NCI-H1417 treated with DMSO at 0.1 percent for 48 hours (cell line): ENCODE data around the gene EIF2B1.
"Not testable (repeated sequence)": the region's sequence is repeated elsewhere in the genome, so short reads cannot be mapped to it uniquely, and the experiment has no call there.

Experiments used
- DNase-seq: peaks from one replicate; lab custom pipeline; 2025; lab: John Stamatoyannopoulos, UW

Gene EIF2B1

DNA sequence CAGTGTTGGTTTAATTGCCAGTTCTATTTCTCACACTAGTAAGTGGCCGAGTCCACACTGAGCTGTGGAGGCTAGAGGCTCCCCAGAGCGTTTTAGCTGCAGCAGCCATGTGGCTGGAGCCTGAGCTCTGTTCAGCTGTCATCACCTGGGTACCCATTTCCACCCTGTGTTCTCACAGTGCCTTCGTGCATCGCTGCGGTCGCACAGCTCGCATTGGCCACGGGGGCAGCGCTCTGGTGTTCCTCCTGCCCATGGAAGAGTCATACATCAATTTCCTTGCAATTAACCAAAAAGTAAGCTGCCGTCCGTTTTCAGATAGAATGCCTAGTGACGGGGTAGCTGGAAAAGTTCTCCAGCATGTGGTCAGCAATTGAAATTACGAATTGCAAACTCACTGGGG lies 15.9 kb downstream of the EIF2B1 start:
- DNase-seq = no peak

DNA sequence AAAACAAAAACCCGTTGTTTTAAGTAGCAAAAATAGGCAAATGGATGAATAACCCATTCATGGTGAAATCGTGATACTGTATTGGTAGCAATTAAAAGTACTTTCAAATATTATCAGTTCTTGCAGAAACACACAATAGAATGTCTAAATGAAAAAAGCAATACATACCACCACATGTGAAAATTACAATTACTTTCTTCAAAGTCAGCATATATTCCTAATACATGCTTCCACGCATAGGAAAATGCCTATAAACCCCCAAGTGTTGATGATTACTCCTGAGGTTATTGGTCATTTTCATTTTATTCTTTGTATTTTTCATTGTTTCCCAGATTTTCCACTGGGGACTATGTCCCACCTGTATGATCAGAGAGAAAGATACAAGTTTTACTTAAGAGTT lies 16.3 kb downstream of the EIF2B1 start:
- DNase-seq = no peak

DNA sequence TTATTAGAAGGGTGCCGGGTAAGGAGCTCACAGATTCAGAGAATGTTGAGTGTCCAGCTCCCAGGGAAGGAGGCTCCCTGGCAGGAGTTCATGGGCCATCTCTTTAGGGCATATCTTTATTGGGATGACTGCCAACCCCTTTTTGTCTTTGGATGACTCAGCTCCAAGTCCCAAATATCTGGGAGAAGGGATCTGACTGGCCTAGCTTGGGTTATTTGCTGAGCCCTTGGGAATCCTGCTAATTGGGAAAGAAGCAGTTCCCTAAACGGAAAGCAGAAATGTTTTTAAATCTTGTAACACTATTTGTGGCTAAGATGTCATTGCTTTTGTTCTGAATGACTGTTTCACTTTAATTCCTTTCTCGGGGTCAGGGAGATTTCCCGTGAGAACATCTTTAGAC lies 19.0 kb downstream of the EIF2B1 start:
- DNase-seq = no peak

DNA sequence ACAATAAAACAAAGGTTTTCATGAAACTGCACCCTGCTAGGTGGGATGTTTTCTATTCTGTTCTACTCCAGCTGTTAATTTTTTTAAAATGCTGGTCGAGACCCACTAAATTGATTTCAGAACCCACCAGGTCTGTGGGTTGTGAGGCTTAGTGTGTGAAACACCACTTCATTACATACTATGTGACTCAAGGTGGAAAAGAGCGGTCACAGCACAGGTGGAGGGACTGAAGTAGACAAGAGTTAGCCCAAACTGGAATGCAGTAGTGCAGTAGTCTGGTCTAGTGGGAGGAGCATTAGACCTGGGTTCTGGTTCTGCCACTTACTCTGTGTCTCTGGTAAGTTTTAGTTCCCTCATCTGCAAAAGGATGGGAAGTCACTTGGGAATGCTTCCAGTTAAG lies 19.4 kb downstream of the EIF2B1 start:
- no peak for DNase-seq

DNA sequence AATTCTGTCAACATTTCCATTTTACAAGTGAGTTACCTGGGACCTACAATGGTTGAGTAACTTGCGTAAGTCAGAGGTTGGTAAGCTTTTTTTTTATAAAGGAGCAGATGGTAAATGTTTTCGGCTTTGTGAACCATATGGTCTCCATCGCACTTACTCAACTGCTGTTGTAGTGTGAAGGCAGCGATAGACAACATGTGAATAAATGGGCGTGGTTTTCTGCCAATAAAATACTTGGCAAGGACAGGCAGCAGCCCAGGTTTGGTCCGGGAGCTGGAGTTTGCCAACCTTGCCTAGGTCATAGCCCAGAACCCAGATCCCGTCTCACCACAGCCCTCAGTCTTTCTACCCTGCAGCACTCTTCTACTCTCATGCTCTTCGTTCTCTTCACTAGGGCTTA lies 25.3 kb downstream of the EIF2B1 start:
- DNase-seq = no peak

DNA sequence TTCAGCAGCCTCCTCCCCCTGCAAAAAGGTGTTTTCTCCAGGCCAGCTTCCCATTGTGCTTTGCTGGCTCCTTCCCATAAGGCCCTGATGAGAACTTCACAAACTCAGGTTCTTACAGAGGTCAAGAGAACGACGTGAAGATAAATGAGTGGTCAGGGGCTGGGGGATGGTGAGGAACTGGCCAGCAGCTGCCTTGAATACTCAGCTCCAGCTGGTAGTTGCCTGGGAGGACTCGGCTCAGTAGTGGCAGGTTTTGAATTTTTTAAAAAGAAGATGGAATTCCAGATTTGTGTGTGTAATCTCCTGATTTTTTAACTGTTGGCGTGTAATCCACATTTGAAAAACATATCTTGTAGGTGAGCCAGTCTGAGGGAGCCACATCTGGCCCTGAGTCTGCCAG lies 25.7 kb downstream of the EIF2B1 start:
- no peak for DNase-seq

DNA sequence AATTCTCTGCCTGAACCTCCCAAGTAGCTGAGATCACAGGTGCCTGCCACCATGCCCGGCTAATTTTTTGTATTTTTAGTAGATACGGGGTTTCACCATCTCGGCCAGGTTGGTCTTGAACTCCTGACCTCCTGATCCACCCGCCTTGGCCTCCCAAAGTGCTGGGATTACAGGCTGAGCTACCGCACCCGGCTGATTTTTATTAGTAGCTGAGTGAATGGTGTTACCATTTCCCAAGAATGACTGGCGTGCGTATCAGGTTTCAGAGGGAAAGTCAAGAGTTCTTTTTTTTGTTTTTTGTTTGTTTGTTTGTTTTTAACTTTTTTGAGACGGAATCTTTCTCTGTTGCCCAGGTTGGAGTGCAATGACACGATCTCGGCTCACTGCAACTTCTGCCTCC lies 30.0 kb downstream of the EIF2B1 start:
- DNase-seq = not testable (repeated sequence)

DNA sequence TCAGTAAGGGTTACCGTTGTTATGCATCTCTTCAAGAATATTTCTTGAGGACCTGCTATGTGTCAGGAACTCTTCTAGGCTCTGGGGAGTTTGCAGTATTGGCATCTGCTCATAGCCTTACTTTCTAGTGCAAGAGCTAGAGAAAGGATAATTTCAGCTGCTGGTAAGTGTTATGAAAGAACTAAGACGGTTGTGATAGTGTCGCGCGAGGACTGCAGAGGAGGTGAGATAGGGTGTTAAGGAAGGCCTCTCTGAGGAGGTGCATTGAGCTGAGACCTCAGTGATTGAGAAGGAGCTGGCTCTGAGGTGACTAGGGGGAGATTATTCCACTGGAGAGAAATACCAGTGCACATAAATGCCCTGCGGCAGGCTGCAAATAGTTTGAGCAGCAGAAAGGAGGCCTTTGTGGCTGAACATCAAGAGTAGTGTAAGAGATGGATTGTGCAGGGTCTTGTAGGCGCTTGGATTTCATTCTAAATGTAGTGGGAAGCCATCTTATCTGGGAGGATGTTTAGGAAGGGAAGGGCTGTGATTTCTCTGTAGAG lies 30.8 kb downstream of the EIF2B1 start:
- no peak for DNase-seq

DNA sequence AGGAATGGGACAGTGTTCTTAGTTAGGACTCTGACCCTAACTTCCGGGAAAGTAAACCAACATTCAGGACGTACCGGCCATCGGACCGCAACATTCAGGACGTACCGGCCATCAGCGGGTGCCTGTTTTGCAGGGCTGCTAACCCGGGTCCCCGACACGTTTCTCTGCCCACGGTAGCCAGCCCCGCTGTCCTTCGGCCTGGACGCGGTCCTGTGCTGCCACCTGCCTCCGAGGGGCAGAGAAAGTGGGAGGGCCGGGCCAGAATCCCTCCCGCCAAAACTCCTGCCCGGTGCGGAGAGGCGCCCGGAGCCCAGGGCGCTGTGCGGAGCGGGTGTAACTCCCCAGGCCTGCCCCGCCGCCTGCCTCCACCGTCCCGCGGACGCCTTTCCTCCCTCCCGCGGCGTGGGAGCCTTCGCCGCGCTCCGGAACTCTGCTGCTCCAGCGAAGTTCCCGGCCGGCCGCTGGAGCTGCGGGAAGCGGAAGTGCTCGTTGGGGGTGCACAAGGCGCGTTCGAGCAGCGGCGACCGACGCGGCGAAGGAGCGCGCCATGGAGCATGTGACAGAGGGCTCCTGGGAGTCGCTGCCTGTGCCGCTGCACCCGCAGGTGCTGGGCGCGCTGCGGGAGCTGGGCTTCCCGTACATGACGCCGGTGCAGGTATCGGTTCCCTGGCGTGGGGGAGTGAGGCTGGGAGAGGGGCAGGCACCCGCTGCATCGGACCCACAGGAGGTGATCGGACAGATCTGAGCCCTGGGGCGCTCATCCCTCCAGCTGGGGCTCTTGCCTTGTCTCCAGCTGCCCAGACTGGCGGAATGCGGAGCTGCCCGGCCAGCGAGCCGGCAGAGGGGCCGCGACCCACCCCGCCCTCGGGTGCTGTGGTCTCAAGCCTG lies 31.6 kb downstream of the EIF2B1 start, which contains the start of gene DDX55:
Gene DDX55, plus strand, starts transcription at position 498 of the 888 bp plus-strand sequence. Its CDS starts 50 bp downstream, at position 548.
- peak; percentile 24 for DNase-seq

DNA sequence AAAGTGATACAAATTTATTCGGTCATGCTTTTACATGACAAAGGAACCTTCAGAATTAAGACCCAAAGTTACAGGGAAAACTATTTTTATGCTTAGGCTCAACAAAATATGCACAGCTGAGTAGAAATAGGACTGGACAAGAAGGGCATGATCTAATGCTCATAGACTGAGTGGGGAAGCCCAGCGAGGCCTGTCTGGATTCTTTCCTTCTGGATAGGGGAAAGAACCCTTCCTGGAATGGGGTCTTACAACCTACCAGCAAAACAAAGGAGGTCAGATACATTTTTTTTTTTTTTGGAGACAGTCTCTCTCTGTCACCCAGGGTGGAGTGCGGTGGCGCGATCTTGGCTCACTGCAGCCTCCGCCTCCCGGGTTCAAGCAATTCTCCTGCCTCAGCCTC lies 33.8 kb downstream of the EIF2B1 start:
- DNase-seq = no peak

DNA sequence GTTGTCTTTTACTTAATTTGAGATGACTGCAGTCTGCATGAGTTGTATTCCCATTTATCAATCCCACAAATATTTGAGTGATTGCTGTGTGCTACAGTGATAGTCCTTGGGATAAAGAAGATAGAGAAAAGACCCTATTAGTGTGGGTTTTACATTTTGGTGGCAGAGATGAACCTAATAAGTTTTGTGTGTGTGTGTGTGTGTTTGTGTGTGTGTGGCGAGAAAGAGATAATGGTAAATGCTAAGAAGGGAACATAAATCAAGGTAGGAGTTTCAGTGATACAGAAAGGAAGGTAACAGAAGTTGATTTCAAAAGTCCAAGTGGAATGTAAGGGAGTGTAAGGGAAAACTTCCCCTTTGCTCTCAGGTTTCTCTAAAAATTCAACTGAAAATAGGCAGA lies 34.2 kb downstream of the EIF2B1 start:
- DNase-seq = no peak

DNA sequence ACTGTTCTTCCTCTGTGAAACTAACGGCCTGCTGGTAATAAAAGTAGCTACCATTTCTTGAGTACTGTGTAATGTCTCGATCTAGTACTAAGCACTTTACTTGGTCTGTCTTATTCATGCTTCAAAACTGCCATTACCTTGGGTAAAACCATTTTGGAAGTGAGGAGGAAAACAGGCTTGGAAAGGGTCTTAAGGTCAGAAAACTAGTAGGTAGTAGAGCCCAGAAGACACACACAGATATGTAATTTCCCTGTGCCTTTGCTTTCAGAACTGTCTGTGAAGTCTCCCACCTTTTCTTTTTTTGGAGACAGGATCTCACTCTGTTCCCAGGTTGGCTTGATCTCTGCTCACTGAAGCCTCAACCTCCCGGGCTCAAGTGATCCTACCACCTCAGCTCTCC lies 35.0 kb downstream of the EIF2B1 start:
- DNase-seq = no peak

DNA sequence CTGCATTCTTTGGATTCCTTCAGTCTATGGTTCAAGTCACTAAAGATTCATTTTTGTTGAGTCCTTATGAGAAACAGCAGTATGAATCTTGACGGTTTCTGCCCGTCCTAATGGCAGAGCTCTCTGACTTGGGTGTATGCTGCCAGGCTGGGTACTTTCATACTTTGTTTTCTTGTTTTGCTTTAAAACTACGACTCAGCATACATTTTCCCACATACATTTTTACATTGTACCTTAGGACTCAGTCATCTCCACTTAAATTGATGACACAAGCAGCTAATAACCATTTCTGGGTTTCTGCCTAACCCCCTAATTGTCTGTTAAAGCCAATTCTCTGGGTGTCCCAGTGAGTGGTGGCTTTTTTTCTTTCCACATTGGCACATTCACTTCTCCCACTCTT lies 36.4 kb downstream of the EIF2B1 start:
- DNase-seq = no peak

DNA sequence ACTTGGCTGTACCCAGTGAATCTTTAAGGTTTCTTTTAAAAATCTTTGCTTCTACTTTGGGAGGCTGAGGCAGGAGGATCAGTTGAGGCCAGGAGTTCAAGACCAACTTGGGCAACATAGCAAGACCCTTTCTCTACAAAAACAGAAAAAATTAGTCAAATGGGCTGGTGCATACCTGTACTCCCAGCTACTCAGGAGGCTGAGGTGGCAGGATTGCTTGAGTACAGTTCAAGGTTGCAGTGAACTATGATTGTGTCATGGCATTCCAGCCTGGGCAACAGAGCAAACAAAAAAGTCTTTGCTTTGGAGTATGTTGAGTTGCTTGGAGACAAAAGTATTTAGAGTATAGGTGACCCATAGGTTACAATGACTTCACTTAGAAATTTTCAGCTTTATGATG lies 37.8 kb downstream of the EIF2B1 start:
- no peak for DNase-seq

DNA sequence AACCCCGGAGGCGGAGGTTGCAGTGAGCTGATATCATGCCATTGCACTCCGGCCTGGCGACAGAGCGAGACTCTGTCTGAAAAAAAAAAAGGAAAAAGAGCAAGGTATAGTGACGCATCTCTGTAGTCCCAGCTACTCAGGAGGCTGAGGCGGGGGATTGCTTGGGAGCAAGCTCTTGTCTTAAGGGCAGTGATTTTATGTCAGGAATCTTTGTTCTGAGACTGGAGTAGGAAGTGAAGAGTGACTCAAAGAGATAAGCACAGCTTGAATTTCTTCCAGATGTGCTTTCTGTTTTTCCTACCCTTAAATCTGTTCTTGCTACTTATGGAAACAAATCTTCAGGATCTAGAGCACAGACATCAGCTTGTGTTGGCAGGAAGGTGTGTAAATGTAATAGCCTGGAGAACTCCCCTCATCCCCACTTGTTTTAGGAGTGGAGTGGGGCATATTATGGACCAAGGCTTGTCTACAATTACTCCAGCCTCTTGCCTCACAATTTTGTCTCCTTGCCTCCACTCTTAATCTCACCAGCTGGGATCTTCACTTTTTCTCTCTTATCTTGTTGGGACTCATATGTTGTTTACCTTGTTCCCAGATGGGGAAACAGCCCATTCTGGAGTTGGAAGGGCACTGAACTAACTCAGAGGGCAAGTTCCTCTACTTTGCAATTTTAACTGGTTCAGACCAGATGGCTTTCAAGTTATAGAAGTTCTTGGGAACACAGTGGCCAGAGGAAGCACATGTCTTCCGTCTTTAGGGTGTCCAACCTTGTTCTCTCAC lies 41.6 kb downstream of the EIF2B1 start:
- no peak for DNase-seq

DNA sequence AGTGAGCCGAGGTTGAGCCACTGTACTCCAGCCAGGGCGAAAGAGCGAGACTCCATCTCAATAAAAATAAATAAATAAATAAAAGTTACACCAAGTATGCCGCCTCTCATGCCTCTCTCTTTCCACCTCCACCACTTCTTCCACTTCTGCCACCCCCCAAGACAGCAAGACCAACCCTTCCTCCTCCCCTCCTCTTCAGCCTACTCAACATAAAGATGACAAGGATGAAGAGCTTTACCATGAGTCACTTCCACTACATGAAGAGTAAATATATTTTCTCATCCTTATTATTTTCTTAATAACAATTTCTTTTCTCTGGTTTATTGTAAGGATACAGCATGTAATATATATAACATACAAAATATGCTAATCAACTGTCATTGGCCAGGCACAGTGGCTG lies 52.7 kb downstream of the EIF2B1 start:
- no peak for DNase-seq

DNA sequence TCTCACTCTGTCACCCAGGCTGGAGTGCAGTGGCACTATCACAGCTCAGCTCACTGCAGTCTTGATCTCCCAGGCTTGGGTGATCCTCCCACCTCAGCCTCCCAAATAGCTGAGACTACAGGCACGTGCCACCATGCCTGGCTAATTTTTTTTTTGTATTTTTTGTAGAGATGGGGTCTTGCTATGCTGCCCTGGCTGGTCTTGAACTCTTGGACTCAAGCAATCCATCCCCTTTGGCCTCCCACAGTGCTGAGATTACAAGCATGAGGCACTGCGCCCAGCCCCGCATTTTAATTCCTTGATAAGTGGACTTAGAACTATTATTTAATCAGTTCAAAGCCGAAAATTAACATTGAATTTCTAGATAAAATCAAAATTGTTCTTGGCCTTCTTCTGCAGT lies 54.7 kb downstream of the EIF2B1 start:
- not testable (repeated sequence) for DNase-seq

DNA sequence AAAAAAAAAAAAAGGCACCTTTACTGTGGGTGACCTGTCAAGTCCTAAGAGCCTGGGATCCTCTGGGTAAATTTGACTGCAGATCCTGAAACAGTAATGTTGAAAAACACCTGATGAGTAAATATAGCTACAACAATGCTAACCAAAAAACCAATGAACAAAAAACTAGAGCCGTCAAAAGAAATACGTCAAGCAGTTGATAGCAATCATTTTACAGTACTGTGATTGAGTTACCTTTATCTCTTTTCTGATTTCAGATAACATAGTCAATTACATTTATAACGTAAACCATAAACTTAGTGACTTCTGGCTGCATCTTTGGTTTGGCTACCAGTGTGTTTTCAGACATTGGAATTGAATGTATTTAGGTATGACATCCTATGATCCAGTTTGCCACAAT lies 55.2 kb downstream of the EIF2B1 start:
- no peak for DNase-seq

DNA sequence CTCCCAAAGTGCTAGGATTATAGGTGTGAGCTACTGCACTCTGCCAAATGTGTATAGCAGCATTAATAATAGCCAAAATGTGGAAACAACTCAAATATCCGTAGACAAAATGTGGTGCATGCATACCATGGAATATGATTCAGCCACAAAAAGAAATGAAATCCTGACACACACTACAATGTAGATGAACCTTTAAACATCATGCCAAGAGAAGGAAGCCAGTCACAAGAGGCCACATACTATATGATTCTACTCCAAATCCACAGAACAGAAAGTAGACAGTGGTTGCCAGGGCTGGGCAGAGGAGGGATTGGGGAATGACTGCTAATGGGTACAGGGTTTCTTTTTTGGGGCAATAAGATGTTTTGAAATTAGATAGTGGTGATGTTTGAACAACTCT lies 56.9 kb downstream of the EIF2B1 start:
- no peak for DNase-seq

DNA sequence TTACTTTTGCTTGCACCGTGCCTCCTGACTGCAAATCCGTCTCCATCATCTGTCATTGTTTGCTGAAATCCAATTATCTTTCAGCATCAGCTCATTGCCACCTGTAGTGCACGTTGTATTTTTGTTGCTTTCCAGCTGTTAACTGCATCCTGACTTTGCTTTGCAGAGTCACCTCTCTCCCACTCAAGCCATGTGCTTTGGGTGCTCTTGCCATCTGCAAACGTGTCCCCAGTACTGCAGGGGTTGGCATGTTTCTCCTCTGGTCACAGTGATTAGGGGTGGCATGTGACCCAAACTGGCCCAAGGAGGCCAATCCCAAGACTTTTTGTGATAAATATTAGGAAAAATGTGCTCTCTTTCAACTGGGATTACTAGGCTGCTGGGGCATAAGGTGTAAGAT lies 59.6 kb downstream of the EIF2B1 start:
- no peak for DNase-seq

DNA sequence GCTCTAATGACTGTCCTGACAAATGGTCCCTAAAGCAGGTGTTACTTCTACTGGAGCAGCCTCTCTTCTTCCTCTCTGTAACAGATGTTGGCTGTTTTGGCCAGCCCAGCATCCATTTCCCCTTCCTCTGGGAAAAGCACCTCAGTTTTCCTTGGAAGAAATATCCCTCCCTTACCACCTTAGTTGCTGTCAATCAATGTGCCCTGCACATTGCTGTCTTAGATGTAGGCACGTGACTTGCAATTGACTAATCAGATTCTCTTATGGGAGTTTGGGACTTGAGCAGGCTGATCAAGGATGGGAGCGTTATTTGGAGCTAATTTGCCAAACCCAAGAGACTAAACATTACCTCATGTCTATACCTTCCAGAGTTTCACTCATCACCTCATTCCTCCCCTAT lies 61.1 kb downstream of the EIF2B1 start:
- DNase-seq = no peak

DNA sequence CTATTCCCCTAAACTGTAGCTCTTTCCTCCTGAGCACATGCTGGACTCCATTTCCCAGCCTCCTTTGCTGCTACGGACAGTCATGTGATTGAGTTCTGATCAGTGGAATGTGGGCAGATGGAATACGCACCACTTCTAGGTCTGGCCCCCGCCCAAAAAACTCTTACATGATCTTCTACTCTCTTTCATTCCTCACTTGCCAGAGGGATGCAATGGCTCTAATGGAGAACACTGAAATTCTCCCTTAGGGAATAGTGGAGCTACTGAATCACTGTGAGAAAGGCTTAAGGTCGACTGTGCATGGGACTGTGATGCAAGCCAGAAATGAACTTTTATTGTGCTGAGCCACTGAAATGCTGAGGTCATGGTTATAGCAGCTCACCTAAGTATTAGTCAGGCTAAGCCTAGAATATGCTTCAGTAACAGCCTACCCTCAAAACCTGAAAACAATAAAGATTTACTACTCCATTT lies 62.1 kb downstream of the EIF2B1 start:
- DNase-seq = no peak
